H7 (cell line): ENCODE results near the gene CSRP2. TPM values are rescaled to one million over a fixed set of nuclear protein-coding genes. Genes with fewer than 3 reads are reported as not detected.

Source experiments
- DNase-seq: peaks from one replicate; pipeline ENCODE4 v3.0.0; 2012
- H3K27me3 ChIP-seq: 2 replicates; pipeline ENCODE4 v1.6.0; 2011; ENCODE audit warnings: mild to moderate bottlenecking, low read length; ENCODE audit not compliant: control insufficient read depth, insufficient read depth
- H3K36me3 ChIP-seq: replicated peaks from 2 replicates; pipeline ENCODE4 v1.5.1; 2011; ENCODE audit warnings: low read length; ENCODE audit not compliant: control insufficient read depth, insufficient read depth
- H3K4me3 ChIP-seq: 2 replicates; pipeline ENCODE4 v1.5.1; 2011; ENCODE audit warnings: low read depth, mild to moderate bottlenecking, control low read depth, low read length, moderate library complexity; ENCODE audit not compliant: insufficient read depth
- total RNA-seq: library from RNA; depleted of rRNA; stranded (reverse); fragments of >200 nt; shearing (Covaris generic); gene quantifications from 2 replicates; pipeline ENCODE4 v1.2.3, GENCODE V29; 2014; rRNA removed

Gene CSRP2
- 99.2 and 108 TPM in 2 replicates for total RNA-seq

GRCh38 chr12:76878899-76879709, at the start of gene CSRP2:
CSRP2 (minus strand) TSS chr12:76879019; CDS start chr12:76866260, 12,759 bp downstream.
- DNase-seq, result peak; percentile 97
- Histone ChIP-seq H3K27me3 (no peaks in the 10 kb centered on the region), H3K4me3 (peak within 1 kb of the TSS; percentile 70), H3K36me3 (no peaks in the 10 kb centered on the region)

GRCh38 chr12:76927170-76927784, 48.5 kb upstream of the CSRP2 start:
- DNase-seq, result peak; percentile 82
- H3K27me3 ChIP-seq, result no peaks in the 10 kb centered on the region
- H3K4me3 ChIP-seq, result no peak overlapping the region
- H3K36me3 ChIP-seq, result no peaks in the 10 kb centered on the region

- no peak for DNase-seq
- H3K4me3 ChIP-seq, result no peak overlapping the region
- H3K36me3 ChIP-seq, result no peaks in the 10 kb centered on the region
- no peaks in the 10 kb centered on the region for H3K27me3 ChIP-seq
Measured at GRCh38 chr12:76925135-76925534, 46.3 kb upstream of the CSRP2 start.

DNA sequence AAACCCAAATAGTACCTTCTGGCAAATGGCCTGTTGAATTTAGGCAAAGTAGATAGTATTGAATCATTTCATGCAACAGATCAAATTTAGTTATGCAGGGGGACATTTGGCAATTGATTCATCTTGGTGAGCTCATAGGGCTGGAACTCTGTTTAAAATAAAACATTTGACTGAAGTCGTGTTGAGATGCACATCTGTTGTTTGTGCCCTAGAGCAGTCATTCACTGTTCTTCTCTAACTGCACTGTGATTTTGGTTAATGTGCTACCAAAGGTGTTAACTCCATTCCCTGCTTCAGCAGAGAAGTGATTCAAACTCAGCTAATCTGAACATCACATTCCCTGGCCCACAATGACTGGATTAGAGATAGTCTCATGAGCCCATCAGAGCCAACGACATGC, 44.0 kb upstream of the CSRP2 start:
- no peak overlapping the region for H3K4me3 ChIP-seq

DNA sequence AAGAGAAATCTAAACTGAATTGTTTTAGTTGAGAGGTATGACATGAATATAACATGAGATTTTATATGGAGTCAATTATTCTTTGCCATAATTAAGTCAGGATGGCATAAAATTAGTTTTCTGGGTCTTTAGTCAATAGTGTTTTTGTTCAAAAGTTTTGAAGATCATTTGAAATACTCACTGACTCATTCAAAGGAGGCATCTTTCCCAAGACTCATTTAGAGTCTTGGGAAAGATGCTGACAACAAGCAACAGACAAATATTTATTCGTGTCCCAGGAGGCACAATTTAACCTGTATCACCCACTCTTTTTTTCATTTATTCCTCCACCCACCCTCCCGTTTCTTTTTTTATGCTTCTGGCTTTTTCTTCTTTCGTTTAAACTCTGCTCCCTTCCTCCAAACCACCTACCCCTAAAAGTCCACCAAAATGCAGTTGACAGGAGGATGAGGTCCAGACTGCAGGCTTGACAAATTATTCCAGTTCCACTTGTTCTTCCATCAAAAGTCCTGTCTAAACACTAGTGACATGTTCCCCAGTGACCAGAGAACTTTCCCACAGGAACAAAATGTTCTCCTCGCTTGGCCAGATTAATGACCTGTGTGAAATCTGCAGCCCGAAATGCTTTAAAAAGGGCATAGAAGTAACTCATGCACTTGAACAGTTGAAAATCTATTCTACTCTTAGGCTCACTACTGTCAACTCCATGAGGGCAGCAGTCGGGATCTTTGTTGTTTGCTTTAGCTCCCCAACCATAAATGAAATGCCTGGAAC, 43.3 kb upstream of the CSRP2 start:
- DNase-seq, result no peak
- no peaks in the 10 kb centered on the region for H3K27me3 ChIP-seq

More for the DNA sequence above, 44.0 kb upstream of the CSRP2 start:
- DNase-seq, result no peak
- H3K36me3 ChIP-seq, result no peaks in the 10 kb centered on the region
- no peaks in the 10 kb centered on the region for H3K27me3 ChIP-seq

GRCh38 chr12:76921100-76921471, 42.3 kb upstream of the CSRP2 start:
- H3K4me3 ChIP-seq, result no peak overlapping the region
- H3K36me3 ChIP-seq, result no peaks in the 10 kb centered on the region
- no peaks in the 10 kb centered on the region for H3K27me3 ChIP-seq
- DNase-seq, result no peak

More for the DNA sequence above, 43.3 kb upstream of the CSRP2 start:
- Histone ChIP-seq H3K4me3 (no peak overlapping the region), H3K36me3 (no peaks in the 10 kb centered on the region)

- Histone ChIP-seq H3K27me3 (no peaks in the 10 kb centered on the region), H3K36me3 (no peaks in the 10 kb centered on the region), H3K4me3 (no peak overlapping the region)
- DNase-seq, result no peak
Measured at GRCh38 chr12:76920172-76921099, 41.6 kb upstream of the CSRP2 start.

DNA sequence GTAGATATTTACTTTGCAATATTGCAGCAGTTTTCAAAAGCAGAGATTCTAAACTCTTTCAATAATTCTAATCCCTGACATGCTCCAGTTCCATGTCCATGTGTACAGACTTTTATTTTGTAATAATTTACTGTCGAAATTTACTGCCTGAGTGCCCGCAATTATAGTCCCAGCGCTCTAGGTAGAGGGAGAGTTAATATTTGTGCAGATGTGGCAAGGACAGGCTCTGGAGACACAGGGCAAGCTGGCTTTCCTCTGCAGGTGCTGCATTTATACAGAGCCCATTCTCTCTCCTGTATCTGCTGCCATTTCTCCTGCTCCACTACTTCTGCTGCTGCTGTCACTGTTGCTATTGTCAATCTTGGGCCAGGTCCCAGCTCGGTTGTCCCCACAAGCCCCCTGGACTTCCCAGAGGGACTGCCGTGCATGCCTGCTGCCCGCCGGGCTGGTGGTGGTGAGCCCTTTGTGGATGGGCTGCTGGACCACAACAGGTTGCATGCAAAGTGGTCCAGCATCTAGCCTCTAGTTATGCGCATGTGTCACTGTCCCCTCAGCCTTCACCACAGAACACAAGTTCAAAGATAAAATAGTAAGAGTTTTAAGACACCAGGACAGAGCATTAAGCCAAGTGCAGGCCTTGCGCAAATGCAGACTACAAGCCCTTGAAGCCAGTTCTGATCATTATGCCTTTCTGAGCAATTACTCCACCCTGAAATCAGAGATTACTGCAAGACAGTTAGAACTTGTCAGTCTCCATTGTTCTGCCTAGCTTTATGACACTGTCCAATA, 40.8 kb upstream of the CSRP2 start:
- Histone ChIP-seq H3K27me3 (no peaks in the 10 kb centered on the region), H3K4me3 (no peak overlapping the region), H3K36me3 (no peaks in the 10 kb centered on the region)
- DNase-seq, result no peak

DNA sequence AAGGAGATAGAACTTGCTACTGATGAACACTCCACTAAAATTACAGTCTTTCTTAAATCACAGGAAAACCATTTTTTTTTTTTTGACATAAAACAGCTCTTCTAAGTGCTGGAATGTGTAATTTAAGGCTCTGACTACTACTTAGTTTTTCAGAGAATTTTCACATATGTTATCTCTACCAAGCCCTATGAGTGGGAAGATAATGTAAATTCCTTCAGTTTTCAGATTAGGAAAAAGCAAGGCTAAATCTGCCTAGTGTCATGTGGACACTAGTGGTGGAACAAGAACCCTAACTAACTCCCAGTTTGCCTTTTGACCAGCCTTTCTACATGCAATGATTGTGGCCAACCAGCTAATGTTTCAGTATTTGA, 37.3 kb upstream of the CSRP2 start:
- H3K27me3 ChIP-seq, result no peaks in the 10 kb centered on the region
- H3K4me3 ChIP-seq, result no peak overlapping the region
- DNase-seq, result no peak
- no peaks in the 10 kb centered on the region for H3K36me3 ChIP-seq

- no peaks in the 10 kb centered on the region for H3K27me3 ChIP-seq
- no peak for DNase-seq
- H3K4me3 ChIP-seq, result no peak overlapping the region
- no peaks in the 10 kb centered on the region for H3K36me3 ChIP-seq
Measured at GRCh38 chr12:76915361-76916169, 36.7 kb upstream of the CSRP2 start.

- H3K36me3 ChIP-seq, result no peaks in the 10 kb centered on the region
- DNase-seq, result no peak
- no peaks in the 10 kb centered on the region for H3K27me3 ChIP-seq
- H3K4me3 ChIP-seq, result no peak overlapping the region
Measured at GRCh38 chr12:76914102-76914859, 35.5 kb upstream of the CSRP2 start.

DNA sequence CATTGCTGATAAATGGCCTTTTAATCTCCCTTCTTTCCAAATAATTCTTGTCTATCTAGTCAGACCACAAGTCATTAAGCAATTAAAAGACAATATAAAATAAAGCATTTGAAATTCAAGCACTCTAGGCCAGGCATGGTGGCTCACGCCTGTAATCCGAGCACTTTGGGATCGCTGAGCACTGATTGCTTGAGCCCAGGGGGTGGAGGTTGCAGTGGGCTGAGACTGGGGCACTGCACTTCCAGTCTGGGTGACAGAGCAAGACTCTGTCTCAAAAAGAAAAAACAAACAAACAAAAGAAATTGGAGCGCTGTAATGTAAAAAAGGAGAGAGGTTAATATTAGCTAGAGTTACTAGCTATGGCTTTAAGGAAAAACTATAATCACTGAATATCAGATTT, 30.5 kb upstream of the CSRP2 start:
- Histone ChIP-seq H3K4me3 (no peak overlapping the region), H3K36me3 (no peaks in the 10 kb centered on the region), H3K27me3 (no peaks in the 10 kb centered on the region)
- no peak for DNase-seq
